Mesenchymal stem cell (in vitro differentiated cells and primary cell): ENCODE data around the gene CCDC197.

Experiments used
- DNase-seq: peaks from one replicate; pipeline ENCODE4 v3.0.0-alpha.2; 2013
- H2AFZ ChIP-seq: one replicate; pipeline ENCODE4 v1.6.1; 2013; ENCODE audit warnings: low read depth, mild to moderate bottlenecking, control low read depth, inconsistent platforms, low read length, moderate library complexity
- H2AK5ac ChIP-seq: 2 replicates; pipeline ENCODE4 v1.6.1; 2013; ENCODE audit warnings: low read length, moderate library complexity, mild to moderate bottlenecking, inconsistent platforms; ENCODE audit not compliant: severe bottlenecking
- H2BK120ac ChIP-seq: one replicate; pipeline ENCODE4 v1.6.1; 2013; ENCODE audit warnings: low read depth, mild to moderate bottlenecking, inconsistent platforms, low read length, moderate library complexity
- H2BK12ac ChIP-seq, 2 experiments: one replicate each; pipeline ENCODE4 v1.6.1; 2013; ENCODE audit warnings: inconsistent platforms in 2 of 2, low read length in 2 of 2, mild to moderate bottlenecking in 2 of 2, moderate library complexity in 2 of 2, control low read depth in 1 of 2
- H2BK15ac ChIP-seq: one replicate; pipeline ENCODE4 v1.6.1; 2013; ENCODE audit warnings: mild to moderate bottlenecking, low read depth, inconsistent platforms; ENCODE audit not compliant: poor library complexity, severe bottlenecking
- H2BK5ac ChIP-seq: 2 replicates; pipeline ENCODE4 v1.6.1; 2013; ENCODE audit warnings: low read depth, mild to moderate bottlenecking, low read length, control low read depth, inconsistent platforms; ENCODE audit not compliant: poor library complexity, severe bottlenecking
- H3K14ac ChIP-seq, 2 experiments: one replicate each; pipeline ENCODE4 v1.6.1; 2013; ENCODE audit warnings: inconsistent platforms in 2 of 2, low read length in 2 of 2, control low read depth in 1 of 2, mild to moderate bottlenecking in 1 of 2, moderate library complexity in 1 of 2
- H3K18ac ChIP-seq, 2 experiments: one replicate each; pipeline ENCODE4 v1.6.1; 2013; ENCODE audit warnings: inconsistent platforms in 2 of 2, low read length in 2 of 2, control low read depth in 1 of 2, low read depth in 1 of 2, mild to moderate bottlenecking in 1 of 2
- H3K23ac ChIP-seq, 2 experiments: one replicate each; pipeline ENCODE4 v1.6.1; 2013; ENCODE audit warnings: inconsistent platforms in 2 of 2, low read length in 2 of 2, mild to moderate bottlenecking in 2 of 2, moderate library complexity in 2 of 2, control low read depth in 1 of 2
- H3K27ac ChIP-seq: 2 replicates; pipeline ENCODE4 v1.5.1; 2013; ENCODE audit warnings: mild to moderate bottlenecking, moderate library complexity, low read length, control low read depth, inconsistent platforms; ENCODE audit not compliant: poor library complexity, severe bottlenecking
- H3K27me3 ChIP-seq, 2 experiments: 2 replicates each; pipeline versions ENCODE4 v1.6.1 to v1.7.0; 2013; ENCODE audit warnings: low read length in 2 of 2, mild to moderate bottlenecking in 2 of 2, moderate library complexity in 2 of 2, control low read depth in 1 of 2, inconsistent platforms in 1 of 2; ENCODE audit not compliant: control insufficient read depth in 1 of 2, insufficient read depth in 1 of 2
- H3K36me3 ChIP-seq, 2 experiments: 2 replicates each; pipeline versions ENCODE4 v1.6.1 to v1.7.0; 2013; ENCODE audit warnings: low read length in 2 of 2, control low read depth in 1 of 2, inconsistent platforms in 1 of 2, low read depth in 1 of 2, mild to moderate bottlenecking in 1 of 2; ENCODE audit not compliant: insufficient read depth in 2 of 2, control insufficient read depth in 1 of 2
- H3K4ac ChIP-seq, 2 experiments: one replicate each; pipeline ENCODE4 v1.6.1; 2013; ENCODE audit warnings: inconsistent platforms in 2 of 2, low read length in 2 of 2, mild to moderate bottlenecking in 2 of 2, moderate library complexity in 2 of 2, control low read depth in 1 of 2, low read depth in 1 of 2
- H3K4me1 ChIP-seq: 2 replicates; pipeline ENCODE4 v1.6.1; 2013; ENCODE audit warnings: low read depth, low read length, control low read depth; ENCODE audit not compliant: control insufficient read depth, insufficient read depth
- H3K4me2 ChIP-seq: 2 replicates; pipeline ENCODE4 v1.6.1; 2013; ENCODE audit warnings: low read length, mild to moderate bottlenecking, inconsistent platforms; ENCODE audit not compliant: poor library complexity, severe bottlenecking
- H3K4me3 ChIP-seq, 2 experiments: 2 replicates each; pipeline versions ENCODE4 v1.5.1 to v1.7.0; 2013; ENCODE audit warnings: low read length in 2 of 2, mild to moderate bottlenecking in 2 of 2, control low read depth in 1 of 2, low read depth in 1 of 2; ENCODE audit not compliant: insufficient read depth in 1 of 2
- H3K79me1 ChIP-seq: replicated peaks from 2 replicates; pipeline ENCODE4 v1.6.1; 2013; ENCODE audit warnings: mild to moderate bottlenecking, control low read depth, low read length, inconsistent platforms; ENCODE audit not compliant: poor library complexity, severe bottlenecking
- H3K9ac ChIP-seq: 2 replicates; pipeline ENCODE4 v1.7.0; 2013; ENCODE audit warnings: mild to moderate bottlenecking, low read length, moderate library complexity
- H3K9me3 ChIP-seq: 2 replicates; pipeline ENCODE4 v1.7.0; 2013; ENCODE audit warnings: mild to moderate bottlenecking, low read length; ENCODE audit not compliant: control insufficient read depth
- H4K8ac ChIP-seq: one replicate; pipeline ENCODE4 v1.6.1; 2013; ENCODE audit warnings: inconsistent platforms, mild to moderate bottlenecking, low read length, moderate library complexity
- H4K91ac ChIP-seq: one replicate; pipeline ENCODE4 v1.6.1; 2013; ENCODE audit warnings: mild to moderate bottlenecking, low read length, inconsistent platforms
- WGBS: methylation state at CpG from one replicate; pipeline ENCODE4 v1.1.7; 2013; ENCODE audit warnings: mixed read lengths; 5-methylcytosine and 5-hydroxymethylcytosine counted together

Gene CCDC197

DNA sequence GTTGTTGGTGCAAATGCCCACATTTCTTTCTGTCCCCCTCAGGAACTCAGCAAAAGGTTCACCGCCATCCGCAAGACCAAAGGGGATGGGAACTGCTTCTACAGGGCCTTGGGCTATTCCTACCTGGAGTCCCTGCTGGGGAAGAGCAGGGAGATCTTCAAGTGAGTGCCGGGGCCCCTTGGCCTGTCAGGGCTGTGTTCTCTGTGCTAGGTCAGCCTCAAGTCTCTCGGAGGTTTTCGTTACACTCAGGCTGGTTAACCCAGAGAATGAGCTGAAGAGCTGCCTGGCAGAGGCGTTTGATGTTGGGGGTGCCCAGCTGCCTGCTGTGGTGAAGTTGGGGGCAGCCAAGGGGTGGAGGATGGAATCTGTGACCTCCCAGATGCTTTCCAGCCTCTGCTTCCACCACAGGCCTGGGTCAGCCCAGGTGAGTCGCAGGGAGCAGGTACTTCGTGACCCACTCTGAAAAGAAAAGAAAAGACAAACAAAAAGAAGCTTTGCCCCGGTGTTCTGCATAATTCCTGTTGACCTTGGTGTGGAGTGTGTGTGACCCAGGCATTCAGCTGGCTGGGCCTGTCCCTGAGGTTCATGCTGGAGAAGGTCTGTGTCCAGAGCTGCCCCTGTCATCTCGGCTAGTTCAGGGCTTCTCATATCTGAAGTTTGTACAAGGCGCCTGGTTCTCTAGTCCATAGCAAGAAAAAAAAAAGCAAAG lies 42.0 kb downstream of the CCDC197 start:
- no peak overlapping the region for H3K4me3 ChIP-seq
- H3K14ac ChIP-seq: no peak overlapping the region
- DNase-seq: no peak
- H2BK5ac ChIP-seq: no peak overlapping the region
- no peak overlapping the region for H3K27ac ChIP-seq
- no peak overlapping the region for H3K18ac ChIP-seq
- no peaks in the 10 kb centered on the region for H3K27me3 ChIP-seq
- no peak overlapping the region for H3K23ac ChIP-seq
- no peak overlapping the region for H3K9ac ChIP-seq
- H4K8ac ChIP-seq: no peak overlapping the region
- no peak overlapping the region for H2BK12ac ChIP-seq
- H3K9me3 ChIP-seq: peaks cover 5% of the 10 kb centered on the region
- no peak overlapping the region for H3K4ac ChIP-seq
- H4K91ac ChIP-seq: no peak overlapping the region
- H2AFZ ChIP-seq: no peak overlapping the region
- peaks cover 4 to 65% of the 10 kb centered on the region in 2 experiments for H3K36me3 ChIP-seq
- 91% methylated on average over 11 of the region's 11 CpGs for WGBS
- no peak overlapping the region for H2BK15ac ChIP-seq
- H3K4me1 ChIP-seq: peaks cover 6% of the 10 kb centered on the region
- no peak overlapping the region for H2AK5ac ChIP-seq
- H3K79me1 ChIP-seq: peaks cover 13% of the 10 kb centered on the region
- H2BK120ac ChIP-seq: no peak overlapping the region
- H3K4me2 ChIP-seq: no peak overlapping the region

GRCh38 chr14:94040247-94040646 lies 43.1 kb downstream of the CCDC197 start:
- H3K18ac ChIP-seq: no peak overlapping the region
- H3K4me3 ChIP-seq: no peak overlapping the region
- H2BK5ac ChIP-seq: no peak overlapping the region
- H3K4me2 ChIP-seq: no peak overlapping the region
- no peak overlapping the region for H3K27ac ChIP-seq
- no peak overlapping the region for H2BK120ac ChIP-seq
- H2BK12ac ChIP-seq: no peak overlapping the region
- no peak overlapping the region for H4K8ac ChIP-seq
- H3K9ac ChIP-seq: no peak overlapping the region
- no peak overlapping the region for H3K14ac ChIP-seq
- peaks cover 5% of the 10 kb centered on the region for H3K79me1 ChIP-seq
- peaks cover 6% of the 10 kb centered on the region for H3K4me1 ChIP-seq
- H3K27me3 ChIP-seq: no peaks in the 10 kb centered on the region
- 88% methylated on average over 5 of the region's 5 CpGs for WGBS
- H2BK15ac ChIP-seq: no peak overlapping the region
- H2AK5ac ChIP-seq: no peak overlapping the region
- peaks cover 16 to 72% of the 10 kb centered on the region in 2 experiments for H3K36me3 ChIP-seq
- H3K9me3 ChIP-seq: no peaks in the 10 kb centered on the region
- H3K23ac ChIP-seq: no peak overlapping the region
- no peak for DNase-seq
- H2AFZ ChIP-seq: no peak overlapping the region
- no peak overlapping the region for H4K91ac ChIP-seq
- H3K4ac ChIP-seq: no peak overlapping the region

GRCh38 chr14:94040796-94041195 lies 43.7 kb downstream of the CCDC197 start:
- no peaks in the 10 kb centered on the region for H3K9me3 ChIP-seq
- 93% methylated on average over 13 of the region's 13 CpGs for WGBS
- no peak overlapping the region for H4K91ac ChIP-seq

DNA sequence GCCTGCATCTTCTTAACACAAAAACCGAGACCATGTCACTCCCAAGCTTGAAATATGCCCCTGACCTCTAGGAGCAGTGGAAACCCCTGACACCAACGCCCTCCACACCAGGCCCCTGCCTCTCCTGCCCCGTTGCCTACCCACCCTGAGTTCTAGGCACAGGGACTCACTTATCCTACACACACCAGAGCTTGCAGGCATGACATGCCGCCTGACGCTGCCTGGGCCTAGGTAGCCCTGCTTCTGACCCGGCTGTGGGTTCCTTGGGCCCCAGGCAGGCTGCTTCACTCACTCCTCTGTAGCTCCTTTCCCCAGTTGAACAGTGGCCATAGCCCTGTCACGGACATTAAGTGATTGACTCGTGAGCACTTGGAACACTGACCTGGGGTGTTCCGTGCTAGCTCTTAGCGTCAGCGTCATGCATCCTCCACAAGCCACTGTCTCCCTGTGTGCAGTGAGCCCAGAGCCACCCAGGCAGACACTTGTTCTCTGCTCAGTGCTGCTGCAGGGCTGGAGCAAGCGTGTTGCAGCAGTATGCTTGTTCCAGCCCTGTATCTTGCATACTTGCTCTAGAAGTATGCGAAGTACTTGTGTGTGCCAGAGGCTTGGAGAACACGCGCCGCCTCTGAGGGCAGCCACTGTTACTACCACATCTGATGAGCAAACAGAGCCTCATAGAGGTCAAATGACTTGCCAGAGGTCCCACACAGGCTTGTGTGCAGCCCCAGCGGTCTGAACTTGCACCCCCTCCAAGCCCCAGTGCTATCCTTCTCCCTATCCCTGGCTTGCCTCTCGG lies 44.6 kb downstream of the CCDC197 start:
- H2BK12ac ChIP-seq: no peak overlapping the region

More at GRCh38 chr14:94040796-94041195, 43.7 kb downstream of the CCDC197 start:
- Histone ChIP-seq H3K18ac (no peak overlapping the region), H2AK5ac (no peak overlapping the region), H3K9ac (no peak overlapping the region), H3K4me2 (no peak overlapping the region), H2BK120ac (no peak overlapping the region), H3K4me1 (peaks cover 6% of the 10 kb centered on the region), H2BK5ac (no peak overlapping the region), H3K27ac (no peak overlapping the region), H3K36me3 (peaks cover 21 to 77% of the 10 kb centered on the region in 2 experiments), H3K27me3 (no peaks in the 10 kb centered on the region), H2BK12ac (no peak overlapping the region), H4K8ac (no peak overlapping the region), H2AFZ (no peak overlapping the region), H3K23ac (no peak overlapping the region), H3K4me3 (no peak overlapping the region), H3K79me1 (peaks cover 1% of the 10 kb centered on the region), H2BK15ac (no peak overlapping the region), H3K14ac (no peak overlapping the region), H3K4ac (no peak overlapping the region)
- DNase-seq: no peak

More for the DNA sequence above, 44.6 kb downstream of the CCDC197 start:
- no peak overlapping the region for H3K23ac ChIP-seq
- H2BK15ac ChIP-seq: no peak overlapping the region
- peaks cover 6% of the 10 kb centered on the region for H3K79me1 ChIP-seq
- no peaks in the 10 kb centered on the region for H3K9me3 ChIP-seq
- no peak overlapping the region for H3K27ac ChIP-seq
- H2AFZ ChIP-seq: no peak overlapping the region
- no peak overlapping the region for H4K91ac ChIP-seq
- no peak overlapping the region for H3K4ac ChIP-seq
- H4K8ac ChIP-seq: peak overlapping the region; percentile 19
- peaks cover 4% of the 10 kb centered on the region for H3K4me1 ChIP-seq
- peak; percentile 12 for DNase-seq
- no peak overlapping the region for H2AK5ac ChIP-seq
- no peak overlapping the region for H3K4me2 ChIP-seq
- H3K18ac ChIP-seq: no peak overlapping the region
- H3K9ac ChIP-seq: peak overlapping the region; percentile 21
- 93% methylated on average over 18 of the region's 18 CpGs for WGBS
- no peak overlapping the region for H2BK5ac ChIP-seq
- peaks cover 31 to 85% of the 10 kb centered on the region in 2 experiments for H3K36me3 ChIP-seq
- H2BK120ac ChIP-seq: no peak overlapping the region
- no peaks in the 10 kb centered on the region for H3K27me3 ChIP-seq
- H3K14ac ChIP-seq: no peak overlapping the region
- peak overlapping the region in 1 of 2 experiments; percentile 26 for H3K4me3 ChIP-seq
